ENCODE results near the gene FAM149A.
A peak's percentile ranks its signal among the peaks of the same experiment; 100 is the strongest.

Gene FAM149A

GRCh38 chr4:186191200-186192065 lies 86.9 kb downstream of the FAM149A start, which contains the start of gene CYP4V2:
Gene CYP4V2 (plus strand): TSS chr4:186191567. CDS start chr4:186191824, 257 bp downstream.
- Histone ChIP-seq H3K27me3 (ENCODE audit: insufficient read depth, insufficient read length) (peaks cover 16% of the 10 kb centered on the region), H3K4me3 (ENCODE audit: insufficient read length, low read depth) (peak within 1 kb of the TSS; percentile 75), H3K36me3 (ENCODE audit: insufficient read depth, insufficient read length, low read length) (no peaks in the 10 kb centered on the region), H3K9ac (ENCODE audit: insufficient read length, low read depth) (peak within 1 kb of the TSS; percentile 85), H3K9me3 (ENCODE audit: insufficient read depth, low read length) (no peaks in the 10 kb centered on the region), H3K4me1 (ENCODE audit: insufficient read depth, insufficient read length) (no peaks in the 10 kb centered on the region)
- no peak for DNase-seq (ENCODE audit: low read depth, low spot score)
- TF ChIP-seq ZNF274 (IDR thresholded peaks at IDR 0.05; ENCODE audit: low read depth, low read length), result no peak
- no peak for TF ChIP-seq YY1 (IDR thresholded peaks at IDR 0.05; ENCODE audit: insufficient read depth, insufficient read length)
- no peak for TF ChIP-seq SUZ12 (IDR thresholded peaks at IDR 0.05; ENCODE audit: extremely low read depth, insufficient read depth, insufficient read length)

GRCh38 chr4:186192066-186192612 lies 87.6 kb downstream of the FAM149A start:
- no peak for TF ChIP-seq YY1 (IDR thresholded peaks at IDR 0.05; ENCODE audit: insufficient read depth, insufficient read length)
- TF ChIP-seq ZNF274 (IDR thresholded peaks at IDR 0.05; ENCODE audit: low read depth, low read length), result no peak
- no peak for TF ChIP-seq SUZ12 (IDR thresholded peaks at IDR 0.05; ENCODE audit: extremely low read depth, insufficient read depth, insufficient read length)
- Histone ChIP-seq H3K4me3 (ENCODE audit: insufficient read length, low read depth) (peak overlapping the region; percentile 75), H3K4me1 (ENCODE audit: insufficient read depth, insufficient read length) (no peaks in the 10 kb centered on the region), H3K9ac (ENCODE audit: insufficient read length, low read depth) (peak overlapping the region; percentile 85), H3K9me3 (ENCODE audit: insufficient read depth, low read length) (no peaks in the 10 kb centered on the region), H3K27me3 (ENCODE audit: insufficient read depth, insufficient read length) (peaks cover 16% of the 10 kb centered on the region), H3K36me3 (ENCODE audit: insufficient read depth, insufficient read length, low read length) (no peaks in the 10 kb centered on the region)
- DNase-seq (ENCODE audit: low read depth, low spot score), result no peak

DNA sequence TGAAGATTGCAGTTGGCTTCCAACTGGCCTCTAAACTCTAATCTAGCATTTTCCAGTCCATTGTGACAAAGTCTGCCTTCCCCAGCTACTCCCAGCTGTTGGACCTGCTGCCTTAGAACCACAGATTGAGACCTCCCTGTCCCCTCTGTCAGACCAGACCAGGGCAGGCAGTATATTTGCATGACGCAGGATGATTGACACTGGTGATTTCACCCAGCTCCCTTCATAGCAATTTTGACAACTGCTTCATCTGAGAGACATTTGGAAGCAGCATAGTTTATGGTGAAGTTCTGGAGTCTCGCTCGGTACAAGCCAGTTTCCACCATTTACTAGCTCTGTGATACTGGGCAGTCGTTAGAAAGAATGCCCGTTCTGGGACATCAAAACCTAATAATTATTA lies 89.3 kb downstream of the FAM149A start:
- H3K9me3 ChIP-seq (ENCODE audit: insufficient read depth, low read length), result no peaks in the 10 kb centered on the region
- H3K36me3 ChIP-seq (ENCODE audit: insufficient read depth, insufficient read length, low read length), result no peaks in the 10 kb centered on the region
- H3K9ac ChIP-seq (ENCODE audit: insufficient read length, low read depth), result no peak overlapping the region
- no peak overlapping the region for H3K4me3 ChIP-seq (ENCODE audit: insufficient read length, low read depth)
- no peaks in the 10 kb centered on the region for H3K4me1 ChIP-seq (ENCODE audit: insufficient read depth, insufficient read length)
- DNase-seq (ENCODE audit: low read depth, low spot score), result no peak
- peaks cover 16% of the 10 kb centered on the region for H3K27me3 ChIP-seq (ENCODE audit: insufficient read depth, insufficient read length)
- TF ChIP-seq YY1 (IDR thresholded peaks at IDR 0.05; ENCODE audit: insufficient read depth, insufficient read length) (no peak), SUZ12 (IDR thresholded peaks at IDR 0.05; ENCODE audit: extremely low read depth, insufficient read depth, insufficient read length) (no peak), ZNF274 (IDR thresholded peaks at IDR 0.05; ENCODE audit: low read depth, low read length) (no peak)

DNA sequence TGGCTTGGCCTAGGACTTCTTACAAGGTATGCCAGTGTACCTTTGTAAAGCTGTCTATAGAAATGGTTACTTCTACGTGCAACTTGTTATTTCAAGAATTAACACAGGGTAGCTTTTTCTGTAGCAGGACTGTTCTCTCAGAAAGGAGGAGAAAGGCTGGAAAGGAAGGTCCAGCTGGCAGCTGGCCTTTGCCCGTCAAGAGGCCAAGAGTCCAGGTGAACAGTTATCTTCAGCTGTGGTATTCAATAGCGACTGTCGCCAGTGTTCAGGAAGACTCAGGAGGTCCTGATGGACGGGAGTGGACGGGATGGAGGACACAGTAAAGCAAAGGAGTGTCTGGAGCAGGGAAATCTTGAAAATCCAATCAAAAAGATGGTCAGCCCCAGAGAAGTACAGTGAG lies 91.6 kb downstream of the FAM149A start:
- no peak overlapping the region for H3K9ac ChIP-seq (ENCODE audit: insufficient read length, low read depth)
- H3K4me1 ChIP-seq (ENCODE audit: insufficient read depth, insufficient read length), result no peaks in the 10 kb centered on the region
- TF ChIP-seq SUZ12 (IDR thresholded peaks at IDR 0.05; ENCODE audit: extremely low read depth, insufficient read depth, insufficient read length) (no peak), ZNF274 (IDR thresholded peaks at IDR 0.05; ENCODE audit: low read depth, low read length) (no peak), YY1 (IDR thresholded peaks at IDR 0.05; ENCODE audit: insufficient read depth, insufficient read length) (no peak)
- H3K27me3 ChIP-seq (ENCODE audit: insufficient read depth, insufficient read length), result peaks cover 9% of the 10 kb centered on the region
- no peak for DNase-seq (ENCODE audit: low read depth, low spot score)
- no peaks in the 10 kb centered on the region for H3K9me3 ChIP-seq (ENCODE audit: insufficient read depth, low read length)
- no peak overlapping the region for H3K4me3 ChIP-seq (ENCODE audit: insufficient read length, low read depth)
- H3K36me3 ChIP-seq (ENCODE audit: insufficient read depth, insufficient read length, low read length), result no peaks in the 10 kb centered on the region

DNA sequence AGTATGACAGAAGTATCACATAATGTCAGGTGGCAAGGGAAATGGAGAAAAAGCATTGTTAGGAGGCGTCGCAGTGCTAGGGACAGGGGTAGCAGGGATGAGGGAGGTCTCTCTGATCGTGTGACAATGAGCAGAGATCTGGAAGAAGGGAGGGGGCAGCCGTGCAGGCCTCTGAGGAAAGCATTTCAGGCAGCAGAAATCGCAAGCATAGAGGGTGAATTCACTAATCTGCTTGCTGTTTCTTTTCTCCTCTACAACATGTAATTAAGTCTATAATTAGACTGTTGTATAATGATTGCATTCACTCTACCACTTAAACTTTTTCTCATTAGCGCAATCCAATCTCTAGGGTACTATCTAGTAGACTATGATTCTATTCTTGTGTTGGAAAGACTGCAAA lies 96.0 kb downstream of the FAM149A start:
- no peak for DNase-seq (ENCODE audit: low read depth, low spot score)
- H3K9me3 ChIP-seq (ENCODE audit: insufficient read depth, low read length), result no peaks in the 10 kb centered on the region
- H3K4me3 ChIP-seq (ENCODE audit: insufficient read length, low read depth), result no peak overlapping the region
- no peaks in the 10 kb centered on the region for H3K36me3 ChIP-seq (ENCODE audit: insufficient read depth, insufficient read length, low read length)
- H3K9ac ChIP-seq (ENCODE audit: insufficient read length, low read depth), result no peak overlapping the region
- no peaks in the 10 kb centered on the region for H3K27me3 ChIP-seq (ENCODE audit: insufficient read depth, insufficient read length)
- no peaks in the 10 kb centered on the region for H3K4me1 ChIP-seq (ENCODE audit: insufficient read depth, insufficient read length)
- TF ChIP-seq SUZ12 (IDR thresholded peaks at IDR 0.05; ENCODE audit: extremely low read depth, insufficient read depth, insufficient read length) (no peak), YY1 (IDR thresholded peaks at IDR 0.05; ENCODE audit: insufficient read depth, insufficient read length) (no peak), ZNF274 (IDR thresholded peaks at IDR 0.05; ENCODE audit: low read depth, low read length) (no peak)

DNA sequence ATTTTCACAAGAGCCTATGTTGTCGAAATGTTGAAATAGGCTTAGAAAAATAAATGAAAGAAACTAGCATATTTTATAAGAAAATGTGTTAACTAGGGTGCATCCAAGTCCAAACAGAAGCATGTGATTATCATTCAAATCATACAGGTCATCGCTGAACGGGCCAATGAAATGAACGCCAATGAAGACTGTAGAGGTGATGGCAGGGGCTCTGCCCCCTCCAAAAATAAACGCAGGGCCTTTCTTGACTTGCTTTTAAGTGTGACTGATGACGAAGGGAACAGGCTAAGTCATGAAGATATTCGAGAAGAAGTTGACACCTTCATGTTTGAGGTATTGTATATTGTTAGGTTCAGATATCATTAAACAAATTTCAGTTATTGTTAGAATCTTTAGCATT lies 96.5 kb downstream of the FAM149A start:
- Histone ChIP-seq H3K4me3 (ENCODE audit: insufficient read length, low read depth) (no peak overlapping the region), H3K4me1 (ENCODE audit: insufficient read depth, insufficient read length) (no peaks in the 10 kb centered on the region), H3K9me3 (ENCODE audit: insufficient read depth, low read length) (no peaks in the 10 kb centered on the region), H3K27me3 (ENCODE audit: insufficient read depth, insufficient read length) (no peaks in the 10 kb centered on the region), H3K36me3 (ENCODE audit: insufficient read depth, insufficient read length, low read length) (no peaks in the 10 kb centered on the region), H3K9ac (ENCODE audit: insufficient read length, low read depth) (no peak overlapping the region)
- TF ChIP-seq SUZ12 (IDR thresholded peaks at IDR 0.05; ENCODE audit: extremely low read depth, insufficient read depth, insufficient read length) (no peak), YY1 (IDR thresholded peaks at IDR 0.05; ENCODE audit: insufficient read depth, insufficient read length) (no peak), ZNF274 (IDR thresholded peaks at IDR 0.05; ENCODE audit: low read depth, low read length) (no peak)
- DNase-seq (ENCODE audit: low read depth, low spot score), result no peak

- Histone ChIP-seq H3K9ac (ENCODE audit: insufficient read length, low read depth) (no peak overlapping the region), H3K9me3 (ENCODE audit: insufficient read depth, low read length) (no peaks in the 10 kb centered on the region), H3K27me3 (ENCODE audit: insufficient read depth, insufficient read length) (no peaks in the 10 kb centered on the region), H3K36me3 (ENCODE audit: insufficient read depth, insufficient read length, low read length) (no peaks in the 10 kb centered on the region), H3K4me3 (ENCODE audit: insufficient read length, low read depth) (no peak overlapping the region), H3K4me1 (ENCODE audit: insufficient read depth, insufficient read length) (no peaks in the 10 kb centered on the region)
- DNase-seq (ENCODE audit: low read depth, low spot score), result no peak
- TF ChIP-seq ZNF274 (IDR thresholded peaks at IDR 0.05; ENCODE audit: low read depth, low read length) (no peak), SUZ12 (IDR thresholded peaks at IDR 0.05; ENCODE audit: extremely low read depth, insufficient read depth, insufficient read length) (no peak), YY1 (IDR thresholded peaks at IDR 0.05; ENCODE audit: insufficient read depth, insufficient read length) (no peak)
These were observed 97.2 kb downstream of the FAM149A start for GRCh38 chr4:186201535-186202230.

Measured in NT2/D1 (cell line).